IMR-90 (cell line): ENCODE measurements around the gene UBR1. TPM values are rescaled to one million over a fixed set of nuclear protein-coding genes. Genes with fewer than 3 reads are reported as not detected.

ENCODE experiments used
- ATAC-seq: fragments of 200-7000 bp; cut with Tn5 transposase; 2 replicates; pipeline ENCODE4 v1.9.1; 2020; ENCODE audit warnings: low read depth, mild to moderate bottlenecking, moderate library complexity
- BruUV-seq: library from RNA; stranded (reverse); fragments of 400-500 nt; replicated peaks from 2 replicates; lab custom pipeline; 2021; lab: Mats Ljungman, UMichigan
- CTCF ChIA-PET: fragments of 300-600 bp; formaldehyde crosslinking; extraction: SDS; loops from one replicate; lab custom pipeline; 2021; ENCODE audit warnings: antibody characterized with exemption; lab: Yijun Ruan, JAX
- POLR2A ChIA-PET: fragments of 300-600 bp; sonication (Branson Sonifier 250); formaldehyde crosslinking; loops from one replicate; lab custom pipeline; 2022; ENCODE audit warnings: antibody characterized with exemption; ENCODE audit not compliant: unreplicated experiment; lab: Charles Lee
- DNase-seq: peaks from one replicate; pipeline ENCODE4 v3.0.0; 2013
- H2AFZ ChIP-seq: replicated peaks from 2 replicates; pipeline ENCODE3; 2013; ENCODE audit warnings: low read length, mild to moderate bottlenecking; ENCODE audit not compliant: poor library complexity
- H2AK5ac ChIP-seq: 2 replicates; pipeline ENCODE4 v1.6.1; 2013; ENCODE audit warnings: low read depth, low read length, inconsistent platforms
- H2AK9ac ChIP-seq: replicated peaks from 2 replicates; pipeline ENCODE3; 2013; ENCODE audit warnings: mild to moderate bottlenecking, low read depth, low read length, moderate library complexity; ENCODE audit not compliant: poor library complexity
- H2BK120ac ChIP-seq: 2 replicates; pipeline ENCODE4 v1.6.1; 2013; ENCODE audit warnings: low read depth, low read length, inconsistent platforms
- H2BK15ac ChIP-seq: 3 replicates; pipeline ENCODE4 v1.6.1; 2013; ENCODE audit warnings: low read depth, low read length, inconsistent platforms
- H2BK20ac ChIP-seq: 2 replicates; pipeline ENCODE4 v1.6.1; 2013; ENCODE audit warnings: low read depth, mild to moderate bottlenecking, inconsistent platforms, low read length, moderate library complexity
- H2BK5ac ChIP-seq: 2 replicates; pipeline ENCODE4 v1.6.1; 2013; ENCODE audit warnings: mild to moderate bottlenecking, low read depth, low read length, inconsistent platforms; ENCODE audit not compliant: poor library complexity, severe bottlenecking
- H3K14ac ChIP-seq: replicated peaks from 2 replicates; pipeline ENCODE4 v1.6.1; 2013; ENCODE audit warnings: low read depth, low read length, inconsistent platforms
- H3K18ac ChIP-seq: 2 replicates; pipeline ENCODE4 v1.6.1; 2013; ENCODE audit warnings: low read depth, low read length, control low read depth
- H3K23ac ChIP-seq: 2 replicates; pipeline ENCODE4 v1.6.1; 2013; ENCODE audit warnings: low read depth, low read length, inconsistent platforms
- H3K27ac ChIP-seq: 2 replicates; pipeline ENCODE4 v1.5.1; 2013; ENCODE audit warnings: mild to moderate bottlenecking, control low read depth, low read length; ENCODE audit not compliant: insufficient read depth
- H3K27me3 ChIP-seq: 2 replicates; pipeline ENCODE4 v1.6.1; 2013; ENCODE audit warnings: low read length; ENCODE audit not compliant: control insufficient read depth, insufficient read depth
- H3K36me3 ChIP-seq: 2 replicates; pipeline ENCODE4 v1.6.1; 2013; ENCODE audit warnings: low read length, mixed read lengths; ENCODE audit not compliant: control insufficient read depth, insufficient read depth
- H3K4ac ChIP-seq: 2 replicates; pipeline ENCODE4 v1.6.1; 2013; ENCODE audit warnings: low read depth, low read length, inconsistent platforms
- H3K4me1 ChIP-seq: 2 replicates; pipeline ENCODE4 v1.6.1; 2013; ENCODE audit warnings: low read length, mixed read lengths; ENCODE audit not compliant: control insufficient read depth, insufficient read depth
- H3K4me2 ChIP-seq: 2 replicates; pipeline ENCODE4 v1.6.1; 2013; ENCODE audit warnings: low read depth, mild to moderate bottlenecking, control low read depth, low read length, moderate library complexity
- H3K4me3 ChIP-seq: 2 replicates; pipeline ENCODE4 v1.5.1; 2013; ENCODE audit warnings: low read depth, mild to moderate bottlenecking, control low read depth, low read length, moderate library complexity; ENCODE audit not compliant: insufficient read depth
- H3K56ac ChIP-seq: 2 replicates; pipeline ENCODE4 v1.6.1; 2013; ENCODE audit warnings: low read length, inconsistent platforms; ENCODE audit not compliant: insufficient read depth; ENCODE audit errors: extremely low read depth
- H3K79me1 ChIP-seq, 2 experiments: 2 replicates each; pipeline ENCODE4 v1.6.1; 2013; ENCODE audit warnings: low read length in 2 of 2, inconsistent platforms in 1 of 2, low read depth in 1 of 2
- H3K9ac ChIP-seq: 2 replicates; pipeline ENCODE4 v1.6.1; 2013; ENCODE audit warnings: low read depth, low read length, control low read depth
- H3K9me1 ChIP-seq: 2 replicates; pipeline ENCODE4 v1.6.1; 2013; ENCODE audit warnings: low read length, inconsistent platforms; ENCODE audit not compliant: insufficient read depth
- H3K9me3 ChIP-seq: 2 replicates; pipeline ENCODE4 v1.6.1; 2013; ENCODE audit warnings: low read length; ENCODE audit not compliant: control insufficient read depth, insufficient read depth
- H4K20me1 ChIP-seq: 2 replicates; pipeline ENCODE4 v1.6.1; 2013; ENCODE audit warnings: low read length, inconsistent platforms; ENCODE audit not compliant: insufficient read depth
- H4K5ac ChIP-seq: 2 replicates; pipeline ENCODE4 v1.6.1; 2013; ENCODE audit warnings: mild to moderate bottlenecking, low read depth, low read length, control low read depth
- H4K8ac ChIP-seq, 2 experiments: 2 replicates each; pipeline ENCODE4 v1.6.1; 2013; ENCODE audit warnings: low read depth in 2 of 2, low read length in 2 of 2, control low read depth in 1 of 2, inconsistent platforms in 1 of 2
- H4K91ac ChIP-seq: 2 replicates; pipeline ENCODE4 v1.6.1; 2013; ENCODE audit warnings: low read depth, low read length, inconsistent platforms; ENCODE audit not compliant: insufficient read depth
- MAFK ChIP-seq: IDR thresholded peaks from 2 replicates; pipeline ENCODE4 v1.6.1; 2012; ENCODE audit warnings: low read depth, low read length, improper control_type of control experiment
- NFE2L2 ChIP-seq: fragments of 150-350 bp; IDR thresholded peaks from 2 replicates; pipeline ENCODE4 v1.6.1; 2016; ENCODE audit warnings: low read depth, mild to moderate bottlenecking, low read length
- POLR2A ChIP-seq: IDR thresholded peaks from 2 replicates; pipeline ENCODE4 v1.6.1; 2012; ENCODE audit warnings: mild to moderate bottlenecking, low read depth, low read length
- WGBS, 2 experiments: methylation state at CpG; one replicate each; pipeline versions ENCODE4 v1.1.5 to v1.1.7; 2013; ENCODE audit warnings: missing lambda C conversion rate in 2 of 2; ENCODE audit not compliant: insufficient read length in 1 of 2; ENCODE audit errors: extremely low coverage in 2 of 2; 5-methylcytosine and 5-hydroxymethylcytosine counted together
- dilution Hi-C: fragments of 300-500 bp; cut with HindIII; formaldehyde crosslinking; loops from one replicate; pipeline ENCODE4 v1.14.3; 2018; ENCODE audit warnings: low sequenced_read_pairs; ENCODE audit not compliant: unreplicated experiment
- in situ Hi-C: fragments of 300-500 bp; cut with MboI; formaldehyde crosslinking; loops from 3 replicates; pipeline ENCODE4 v1.14.3; 2019; ENCODE audit warnings: low sequenced_read_pairs, inconsistent platforms, mixed read lengths
- intact Hi-C: fragments of 100-400 bp; cut with micrococcal nuclease; formaldehyde crosslinking; loops from 2 replicates; pipeline ENCODE4 v1.10.0; 2022
- polyA plus RNA-seq, 3 experiments: library from polyadenylated mRNA; depleted of rRNA; stranded (reverse); fragments of >200 nt; gene quantifications; 2 replicates each; pipeline ENCODE4 v1.2.3, GENCODE V29; 2012; ENCODE audit warnings: low replicate concordance in 1 of 3
- total RNA-seq: library from RNA; depleted of rRNA; stranded (reverse); fragments of >200 nt; gene quantifications from 2 replicates; pipeline ENCODE4 v1.2.3, GENCODE V29; 2012

UBR1 gene
- total and polyA plus RNA-seq, 2 of the 4 experiments (the other 2 are of a cell fraction), result 6.5 to 30.1 TPM

- Histone ChIP-seq H3K9ac (no peak overlapping the region), H3K79me1 (peaks cover 12 to 23% of the 10 kb centered on the region in 2 experiments), H2AK9ac (no peak overlapping the region), H4K5ac (no peak overlapping the region), H3K9me1 (peaks cover 2% of the 10 kb centered on the region; the same call in 1 of the 2 replicates), H2BK20ac (no peak overlapping the region), H2BK120ac (no peak overlapping the region), H2AK5ac (no peak overlapping the region), H3K18ac (no peak overlapping the region), H3K27ac (no peak overlapping the region), H3K4me3 (no peak overlapping the region), H4K91ac (no peak overlapping the region), H3K56ac (no peak overlapping the region), H3K23ac (no peak overlapping the region), H4K8ac (no peak overlapping the region), H2BK15ac (no peak overlapping the region), H4K20me1 (no peaks in the 10 kb centered on the region), H3K27me3 (no peaks in the 10 kb centered on the region), H3K36me3 (peaks cover 11% of the 10 kb centered on the region), H3K14ac (no peak overlapping the region), H2BK5ac (no peak overlapping the region), H3K4ac (no peak overlapping the region), H3K4me1 (peaks cover 8% of the 10 kb centered on the region), H3K4me2 (no peak overlapping the region), H3K9me3 (no peaks in the 10 kb centered on the region), H2AFZ (no peak overlapping the region)
- intact Hi-C loops (no loop called here), in situ Hi-C loops (no loop called here), dilution Hi-C loops (no loop called here)
- POLR2A ChIA-PET, result no interaction called here
- no TSS peak for BruUV-seq
- ATAC-seq, result no peak
- no CpG with 5 or more reads among the region's 3 CpGs for WGBS, 2 experiments
- no peak for TF ChIP-seq NFE2L2
- no peak for TF ChIP-seq POLR2A
- no peak for TF ChIP-seq MAFK
- CTCF ChIA-PET, result no interaction called here
- DNase-seq, result no peak
Measured at GRCh38 chr15:43135351-43135750, 29.5 kb upstream of the UBR1 start.
